LNCAP (cell line): ENCODE measurements around the gene VSNL1.

ENCODE experiments used
- TF ChIP-seq, protein P1 (sequence below): fragments of 450-650 bp; IDR thresholded peaks from 2 replicates; pipeline ENCODE4 v1.5.1; 2017; ENCODE audit warnings: mild to moderate bottlenecking

The VSNL1 gene

DNA sequence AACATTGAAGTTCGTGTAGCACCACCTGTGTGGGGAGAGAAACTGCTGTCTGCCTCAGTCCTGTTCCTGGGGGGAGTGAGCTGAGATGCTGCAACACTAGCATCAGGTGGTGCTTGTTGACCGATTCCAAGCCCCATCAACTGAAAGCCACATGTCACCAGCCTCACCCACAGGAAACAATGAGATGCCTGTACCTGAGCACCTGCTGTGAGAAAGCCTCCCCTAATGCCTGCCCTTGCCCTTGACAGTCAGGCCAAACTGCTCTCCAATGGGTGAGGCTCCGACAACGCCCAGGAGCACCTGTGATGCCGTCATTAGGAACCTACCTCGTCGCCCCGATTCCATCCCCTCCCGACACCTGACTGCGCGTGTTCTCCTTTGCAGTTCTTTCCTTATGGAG, 108.5 kb downstream of the VSNL1 start:
- TF ChIP-seq, protein P1, sequence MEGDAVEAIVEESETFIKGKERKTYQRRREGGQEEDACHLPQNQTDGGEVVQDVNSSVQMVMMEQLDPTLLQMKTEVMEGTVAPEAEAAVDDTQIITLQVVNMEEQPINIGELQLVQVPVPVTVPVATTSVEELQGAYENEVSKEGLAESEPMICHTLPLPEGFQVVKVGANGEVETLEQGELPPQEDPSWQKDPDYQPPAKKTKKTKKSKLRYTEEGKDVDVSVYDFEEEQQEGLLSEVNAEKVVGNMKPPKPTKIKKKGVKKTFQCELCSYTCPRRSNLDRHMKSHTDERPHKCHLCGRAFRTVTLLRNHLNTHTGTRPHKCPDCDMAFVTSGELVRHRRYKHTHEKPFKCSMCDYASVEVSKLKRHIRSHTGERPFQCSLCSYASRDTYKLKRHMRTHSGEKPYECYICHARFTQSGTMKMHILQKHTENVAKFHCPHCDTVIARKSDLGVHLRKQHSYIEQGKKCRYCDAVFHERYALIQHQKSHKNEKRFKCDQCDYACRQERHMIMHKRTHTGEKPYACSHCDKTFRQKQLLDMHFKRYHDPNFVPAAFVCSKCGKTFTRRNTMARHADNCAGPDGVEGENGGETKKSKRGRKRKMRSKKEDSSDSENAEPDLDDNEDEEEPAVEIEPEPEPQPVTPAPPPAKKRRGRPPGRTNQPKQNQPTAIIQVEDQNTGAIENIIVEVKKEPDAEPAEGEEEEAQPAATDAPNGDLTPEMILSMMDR: no peak

DNA sequence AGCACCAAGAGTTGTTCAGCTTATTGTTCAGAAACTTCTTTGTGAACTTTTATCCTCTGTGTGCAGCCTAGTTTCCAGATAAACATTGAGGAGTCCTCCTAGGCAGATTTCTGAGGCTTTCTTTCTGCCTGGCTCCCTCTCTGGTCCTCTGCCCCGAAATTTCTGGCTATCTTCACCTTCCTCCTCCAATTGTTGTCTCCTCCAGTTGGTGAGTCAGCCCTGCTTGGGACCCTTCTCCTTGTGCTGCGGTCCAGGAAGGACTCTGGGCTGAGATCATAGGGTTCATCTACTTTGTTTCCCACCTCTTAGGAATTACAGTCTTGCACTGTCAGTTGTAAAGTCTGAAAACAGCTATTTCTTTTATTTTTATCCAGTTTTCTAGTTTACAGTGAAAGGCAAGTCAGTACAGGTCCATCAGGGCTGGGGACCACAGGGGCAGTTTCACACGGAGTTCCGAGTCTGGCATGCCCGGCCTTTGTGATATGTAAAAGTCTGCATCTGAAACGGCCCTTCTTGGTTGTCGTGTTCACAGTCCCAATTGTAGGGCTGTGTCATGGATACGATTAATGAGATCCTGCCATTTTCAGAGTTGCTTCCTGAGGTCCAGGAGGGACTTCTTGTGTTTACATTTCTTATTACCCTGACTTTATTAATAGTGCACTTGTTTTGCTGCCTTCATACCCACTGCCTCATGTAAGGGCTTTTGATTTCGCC, 112.3 kb downstream of the VSNL1 start:
- TF ChIP-seq, protein P1: no peak

DNA sequence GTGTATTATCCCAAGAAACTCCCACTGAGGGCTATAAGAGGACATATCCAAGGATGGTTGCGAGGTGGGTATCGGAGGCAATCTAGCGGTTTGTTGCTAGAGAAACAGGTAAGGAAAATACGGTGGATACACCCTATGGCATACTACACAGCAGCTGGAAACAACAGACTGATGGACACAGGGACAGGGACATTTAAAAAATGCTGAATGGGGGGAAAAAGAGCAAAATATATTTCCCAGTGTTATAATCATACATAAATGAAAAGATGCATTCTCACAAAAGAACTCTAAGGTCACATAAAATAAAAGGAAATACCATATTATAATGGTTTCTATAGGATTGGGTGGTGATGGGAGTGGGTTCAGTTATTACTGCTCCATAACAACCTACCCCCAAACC, 117.3 kb downstream of the VSNL1 start:
- TF ChIP-seq, protein P1: no peak

DNA sequence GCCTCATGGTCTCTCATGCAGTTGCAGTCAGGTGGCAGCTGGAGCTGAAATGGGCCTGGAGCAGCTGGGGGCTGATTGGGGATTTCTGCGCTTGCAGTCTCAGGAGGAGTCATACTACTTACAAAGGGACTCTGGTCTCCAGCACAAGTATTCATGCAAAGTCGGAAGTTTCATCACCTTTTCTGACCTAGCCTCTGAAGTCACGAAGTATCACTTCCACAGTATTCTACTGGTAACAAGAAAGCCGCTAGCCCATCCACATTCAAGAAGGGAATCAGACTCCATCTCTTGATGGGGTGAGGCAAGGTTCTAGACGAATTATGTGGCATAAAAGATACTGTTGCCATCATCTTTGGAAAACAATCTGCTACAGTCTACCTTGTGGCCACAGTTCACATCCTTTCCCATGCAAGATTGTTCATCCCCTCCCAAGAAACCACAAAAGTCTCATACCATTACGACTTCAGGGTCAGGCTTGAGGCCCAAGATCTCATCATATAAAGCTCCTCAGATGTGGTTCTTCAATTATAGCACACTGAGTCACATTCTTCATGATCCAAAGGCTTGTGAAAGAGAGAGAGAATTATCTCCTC, 117.9 kb downstream of the VSNL1 start:
- TF ChIP-seq, protein P1: no peak

DNA sequence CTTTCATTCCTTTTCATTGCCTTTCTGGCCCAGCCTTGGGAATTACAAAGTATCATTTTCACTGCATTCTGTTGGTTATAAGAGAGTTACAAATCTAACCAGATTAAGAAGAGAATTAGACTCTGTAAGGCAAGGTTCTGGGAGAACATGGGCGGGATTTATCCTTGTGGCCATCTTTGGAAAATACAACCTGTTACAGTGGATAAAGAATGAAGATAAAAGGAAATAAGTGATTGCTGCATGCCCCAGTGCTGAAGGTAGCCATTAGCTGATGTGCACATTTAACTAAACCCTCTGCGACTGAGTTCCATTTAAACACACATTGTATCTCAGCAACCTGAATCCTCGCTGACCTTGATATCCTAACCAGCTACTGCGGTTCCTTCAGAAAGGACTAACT, 119.7 kb downstream of the VSNL1 start:
- TF ChIP-seq, protein P1: no peak

DNA sequence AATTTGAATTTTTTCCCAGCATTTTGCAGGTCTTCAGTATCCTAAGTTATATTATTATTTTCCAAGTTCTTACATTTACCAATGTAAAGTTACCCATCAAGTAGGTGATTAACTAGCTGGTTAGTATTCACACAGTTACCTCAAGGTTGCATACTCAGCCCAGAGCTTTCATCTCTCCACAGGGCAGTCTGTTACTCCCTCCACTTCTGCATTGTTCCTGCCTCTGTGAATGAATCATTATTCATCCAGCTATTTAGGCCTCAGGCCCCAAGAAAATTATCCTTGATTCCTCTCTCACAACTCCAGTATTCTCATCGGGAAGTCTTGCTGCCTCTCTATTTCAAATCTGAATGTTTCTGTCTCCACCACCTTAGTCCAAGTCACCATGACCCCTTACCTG, 121.0 kb downstream of the VSNL1 start:
- TF ChIP-seq, protein P1: no peak

DNA sequence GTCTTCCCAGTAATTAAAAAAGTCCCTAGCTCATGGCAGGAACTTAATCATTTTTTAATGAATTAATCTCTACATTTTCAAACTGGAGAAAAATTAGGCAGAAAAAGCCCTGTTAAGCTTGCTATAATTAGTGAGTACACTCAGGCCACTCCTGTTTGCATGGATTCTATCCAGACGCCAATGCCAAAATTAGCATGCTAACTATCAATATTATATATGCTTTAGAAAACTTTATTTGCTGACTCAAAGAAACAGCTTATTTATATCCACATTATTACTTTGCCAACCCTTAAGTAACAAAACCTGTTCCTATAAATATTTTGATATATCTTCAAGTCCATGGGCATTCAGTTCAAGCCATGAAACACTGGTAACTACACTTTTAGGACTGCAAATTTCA, 122.2 kb downstream of the VSNL1 start:
- TF ChIP-seq, protein P1: no peak

DNA sequence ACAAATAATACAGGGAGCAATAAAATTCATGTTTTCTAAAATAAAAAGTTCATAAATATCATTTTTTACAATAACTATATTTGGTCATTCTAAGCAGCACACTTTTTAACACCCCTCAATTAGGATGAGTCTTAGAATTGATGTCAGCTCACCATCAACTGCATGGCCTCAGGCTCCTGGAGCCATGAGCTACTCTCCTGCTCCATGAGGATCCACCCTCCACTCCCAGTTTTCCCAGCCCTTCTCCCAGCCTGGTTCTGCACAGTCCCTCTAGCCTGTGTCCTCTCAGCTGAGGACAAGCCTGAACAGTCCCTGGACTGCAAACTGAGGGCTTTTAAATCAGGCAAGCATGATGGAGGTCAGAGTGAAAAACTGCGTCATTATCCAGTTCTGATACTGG, 124.0 kb downstream of the VSNL1 start:
- TF ChIP-seq, protein P1: no peak
